GM18867 (cell line): Measurements from ENCODE around the gene SDE2.
"Not testable (repeated sequence)": the region's sequence is repeated elsewhere in the genome, so short reads cannot be mapped to it uniquely, and the experiment has no call there.

Experiments
- ATAC-seq: cut with Tn5 transposase; IDR thresholded peaks from one replicate; pipeline ENCODE4 v1.9.1; 2021; ENCODE audit warnings: mild to moderate bottlenecking, moderate library complexity; ENCODE audit not compliant: unreplicated experiment

Gene SDE2

DNA sequence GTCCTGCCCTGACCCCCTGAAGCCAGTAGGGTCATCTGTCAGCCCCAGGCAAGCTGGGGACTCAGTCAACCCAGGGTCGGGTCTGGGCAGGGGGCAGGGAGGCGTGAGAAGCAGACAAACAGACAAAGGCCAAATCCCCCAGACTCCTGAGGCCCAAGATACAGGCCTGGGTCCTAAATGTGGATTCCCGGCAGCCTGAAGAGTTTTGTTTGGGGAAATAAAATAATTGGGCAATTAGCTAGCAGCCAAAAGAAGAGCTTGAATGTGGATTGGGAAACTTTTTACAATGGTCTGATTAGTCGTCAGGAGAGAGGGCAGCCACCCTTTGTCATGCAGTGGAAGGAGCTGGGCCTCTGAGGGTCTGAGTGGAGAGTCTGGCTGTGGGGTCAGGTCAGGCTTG, 53.6 kb downstream of the SDE2 start:
- no peak for ATAC-seq

DNA sequence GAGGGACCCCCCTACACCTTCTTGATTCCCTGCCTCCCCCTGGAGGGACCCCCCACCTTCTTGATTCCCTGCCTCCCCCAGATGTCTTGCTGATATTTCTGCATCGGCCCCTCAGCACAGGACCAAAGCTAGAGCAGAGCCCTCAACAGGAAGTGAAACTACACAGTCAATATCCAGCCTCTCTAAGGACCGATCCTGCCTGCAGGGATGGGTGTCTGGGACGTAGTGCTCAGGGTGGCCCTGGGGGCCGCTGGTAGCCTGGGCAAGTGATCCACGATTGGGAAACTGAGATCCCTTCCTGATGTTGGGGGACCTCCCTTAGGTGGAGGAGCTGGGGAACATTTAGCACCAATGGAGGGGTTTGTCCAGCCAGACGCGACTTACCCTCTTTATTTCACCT, 54.2 kb downstream of the SDE2 start:
- peak; percentile 51 for ATAC-seq

DNA sequence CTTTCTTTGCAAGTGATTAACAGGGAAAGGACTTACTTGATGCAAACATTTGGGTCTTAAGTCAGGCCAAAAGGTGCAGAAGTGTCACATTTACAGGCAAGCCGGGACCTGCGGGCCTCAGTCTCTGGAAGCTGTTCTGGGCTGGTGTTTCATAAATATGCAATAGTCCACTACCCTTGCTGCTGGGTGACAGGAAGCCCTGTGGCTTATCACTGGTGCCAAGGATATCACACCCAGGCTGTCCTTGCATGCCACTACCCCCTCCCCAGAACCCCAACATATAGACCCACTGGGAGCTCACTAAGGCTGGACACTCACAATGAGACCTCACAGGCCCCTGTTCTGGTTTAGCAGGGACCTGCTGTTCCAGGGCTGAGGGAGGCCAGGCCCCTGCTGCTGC, 54.8 kb downstream of the SDE2 start:
- no peak for ATAC-seq

DNA sequence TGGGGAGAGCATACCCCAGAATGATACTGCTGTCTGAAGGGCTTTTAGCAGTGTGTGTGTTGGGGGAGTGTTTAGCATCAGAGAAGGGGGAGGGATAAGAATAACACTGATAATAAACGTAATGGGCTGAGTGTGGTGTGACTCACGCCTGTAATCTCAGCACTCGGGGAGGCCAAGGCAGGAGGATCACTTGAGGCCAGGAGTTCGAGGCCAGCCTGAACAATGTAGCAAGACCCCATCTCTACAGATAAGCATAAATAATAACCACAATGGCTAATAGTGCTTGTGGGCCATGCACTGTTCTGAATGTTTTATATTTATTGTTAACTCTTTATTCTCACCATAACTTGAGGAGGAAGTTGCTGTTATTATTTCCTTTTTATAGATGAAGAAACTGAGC, 55.6 kb downstream of the SDE2 start:
- no peak for ATAC-seq

DNA sequence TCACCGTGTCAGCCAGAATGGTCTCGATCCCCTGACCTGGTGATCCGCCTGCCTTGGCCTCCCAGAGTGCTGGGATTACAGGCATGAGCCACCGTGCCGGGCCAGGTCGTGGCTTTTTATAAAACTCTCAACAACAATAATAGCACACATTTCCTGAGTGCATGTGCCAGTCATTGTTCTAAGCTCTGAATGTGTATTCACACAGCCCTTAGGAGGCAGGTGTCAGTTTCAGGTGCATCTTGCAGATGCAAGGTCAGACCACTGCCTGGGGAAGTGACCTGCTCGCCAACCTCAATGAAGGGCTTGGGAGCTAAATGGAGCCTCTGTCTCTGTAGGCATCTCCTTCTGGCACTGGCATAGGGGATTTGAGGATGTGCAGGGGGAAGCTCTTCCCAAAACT, 56.6 kb downstream of the SDE2 start:
- ATAC-seq = peak; percentile 95

DNA sequence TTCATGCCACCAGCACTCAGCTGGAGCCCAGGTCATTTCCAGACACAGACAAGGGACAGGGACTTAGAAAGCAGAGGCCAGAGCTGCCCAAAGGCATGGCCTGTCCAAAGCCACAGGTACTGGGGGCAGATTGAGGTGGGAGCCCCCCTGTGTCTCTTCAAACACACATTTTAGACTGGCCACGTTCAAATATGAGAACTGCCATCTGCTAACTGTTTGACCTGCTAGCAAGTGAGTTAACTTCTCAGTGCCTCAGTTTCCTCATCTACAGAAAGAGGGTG, 57.3 kb downstream of the SDE2 start:
- no peak for ATAC-seq

DNA sequence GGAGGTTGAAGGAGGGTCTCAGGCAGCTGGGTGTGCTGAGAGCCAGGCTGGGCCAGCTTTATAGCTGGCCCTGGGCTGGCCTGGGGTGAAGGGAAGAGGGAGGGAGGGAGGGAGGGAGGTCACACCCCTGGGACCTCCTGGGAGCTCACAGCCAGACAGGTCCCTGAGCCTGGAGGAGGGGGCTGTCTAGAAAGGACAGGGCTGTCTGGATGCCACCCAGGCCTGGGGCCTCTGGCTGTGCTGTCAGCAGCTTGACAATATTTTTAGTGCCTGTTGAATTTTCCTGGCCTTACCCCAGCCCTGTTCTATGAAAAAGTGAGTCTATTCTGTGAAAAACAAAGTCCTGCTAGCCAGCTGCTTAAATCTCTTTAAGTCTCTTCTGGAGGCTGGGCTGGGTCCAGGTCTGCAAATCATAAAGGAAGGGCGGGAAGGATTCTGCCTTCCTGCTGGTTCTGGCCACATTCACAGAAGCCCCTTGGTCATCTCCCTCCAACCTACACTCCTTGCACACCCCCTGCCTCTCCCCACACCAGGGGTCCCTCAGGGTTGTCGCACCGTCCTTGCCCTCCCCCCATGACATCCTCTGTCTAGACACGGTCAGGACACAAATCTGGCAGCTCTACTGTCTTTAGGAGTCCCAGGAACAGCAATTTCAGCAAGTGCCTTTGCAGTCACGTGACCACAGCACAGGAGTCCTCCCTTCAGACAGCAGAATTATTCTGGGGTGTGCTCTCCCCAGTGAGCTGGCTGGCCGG, 57.8 kb downstream of the SDE2 start, which contains the start of gene LEFTY2:
TSS of gene LEFTY2 (minus strand) at position 34 of the 755 bp plus-strand sequence. CDS start 80 bp downstream, outside the sequence.
- ATAC-seq = no peak

DNA sequence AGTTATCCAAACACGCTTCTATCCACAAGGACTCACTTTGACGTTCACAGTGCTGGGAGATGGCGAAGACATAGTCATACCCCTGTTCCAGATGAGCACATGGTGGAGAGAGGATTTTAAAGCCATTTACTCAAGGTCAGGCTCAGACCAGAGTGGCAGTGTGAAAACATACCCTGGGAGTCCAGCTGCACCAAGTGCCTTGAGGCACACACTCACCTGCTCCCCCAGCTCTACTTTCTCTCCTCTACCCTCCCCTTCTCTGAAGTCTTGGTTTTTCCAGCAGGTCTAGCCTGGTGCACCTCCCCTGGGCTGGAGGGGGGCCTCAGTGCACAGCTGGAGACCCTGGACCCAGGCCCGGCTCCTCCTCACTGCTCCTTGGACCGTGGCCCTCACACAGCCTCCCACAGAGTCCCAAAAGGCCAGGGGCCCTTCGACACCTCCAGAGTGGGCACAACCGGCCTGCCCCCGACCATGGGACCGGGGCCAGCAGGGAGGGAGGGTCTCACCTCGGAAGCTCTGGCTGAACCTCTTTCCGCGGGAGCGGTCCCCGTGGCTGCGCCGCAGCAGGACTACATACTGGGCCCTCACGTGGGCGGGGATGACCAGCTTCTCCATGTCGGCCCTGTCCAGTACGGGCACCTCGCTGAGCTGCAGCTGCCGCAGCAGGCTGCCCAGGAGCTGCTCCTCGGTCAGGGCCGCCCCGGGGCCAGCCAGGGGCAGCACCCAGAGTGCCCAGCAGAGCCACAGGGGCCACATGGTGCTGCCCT, 58.6 kb downstream of the SDE2 start:
- ATAC-seq = no peak

DNA sequence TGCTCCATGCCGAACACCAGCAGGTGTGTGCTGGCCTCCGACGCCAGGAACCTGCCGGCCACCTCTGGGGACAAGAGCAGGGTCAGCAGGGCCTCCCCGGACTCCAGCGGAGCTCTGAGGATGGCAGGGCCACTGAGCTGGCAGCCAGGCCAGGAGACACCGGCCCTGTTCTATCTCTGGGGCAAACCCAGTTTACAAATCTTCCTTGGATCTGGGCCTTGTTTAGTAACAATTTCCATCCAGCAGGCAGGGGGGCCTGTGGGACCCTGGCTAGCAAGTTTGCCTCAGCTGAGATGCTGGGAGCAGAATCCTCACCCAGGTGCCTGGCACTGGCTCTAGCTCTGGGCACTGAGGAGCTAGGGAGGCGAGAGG, 59.2 kb downstream of the SDE2 start:
- not testable (repeated sequence) for ATAC-seq

DNA sequence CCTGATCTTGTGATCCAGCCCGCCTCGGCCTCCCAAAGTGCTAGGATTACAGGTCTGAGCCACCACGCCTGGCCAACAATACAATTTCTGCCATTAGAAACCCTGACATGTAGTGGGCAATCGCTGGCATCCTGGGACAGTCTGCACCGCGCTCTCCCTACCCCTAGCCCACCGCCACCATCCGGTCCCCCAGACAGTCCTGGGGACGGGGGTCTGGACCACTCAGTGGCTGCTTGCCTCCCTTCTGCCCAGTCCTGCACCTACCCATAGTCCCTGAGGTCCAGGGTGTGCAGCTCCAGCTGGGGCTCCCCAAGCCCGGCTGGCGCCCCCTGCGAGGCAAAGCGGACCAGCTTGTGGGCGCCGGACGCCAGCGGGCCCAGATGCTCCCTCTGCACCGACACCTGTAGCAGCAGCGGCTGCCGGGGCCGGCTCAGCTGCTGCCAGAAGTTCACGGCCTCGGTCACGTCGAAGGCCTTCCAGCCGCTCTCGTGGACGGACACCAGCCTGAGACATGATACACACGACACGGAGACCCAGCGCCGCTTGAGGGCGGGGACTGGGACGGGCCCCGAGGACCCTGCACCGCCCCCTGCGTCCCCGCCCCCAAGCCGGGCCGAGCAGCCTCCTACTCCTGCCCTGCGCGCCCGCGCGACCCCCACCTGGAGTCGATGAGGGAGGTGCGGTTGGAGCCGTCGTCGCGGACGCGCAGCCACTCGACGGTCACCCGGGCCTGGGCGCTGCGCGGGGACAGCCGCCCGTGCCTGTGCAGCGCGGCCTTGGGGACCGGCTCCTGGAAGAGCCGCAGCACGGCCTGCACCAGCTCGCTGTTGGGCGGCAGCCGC, 59.8 kb downstream of the SDE2 start:
- not testable (repeated sequence) for ATAC-seq

DNA sequence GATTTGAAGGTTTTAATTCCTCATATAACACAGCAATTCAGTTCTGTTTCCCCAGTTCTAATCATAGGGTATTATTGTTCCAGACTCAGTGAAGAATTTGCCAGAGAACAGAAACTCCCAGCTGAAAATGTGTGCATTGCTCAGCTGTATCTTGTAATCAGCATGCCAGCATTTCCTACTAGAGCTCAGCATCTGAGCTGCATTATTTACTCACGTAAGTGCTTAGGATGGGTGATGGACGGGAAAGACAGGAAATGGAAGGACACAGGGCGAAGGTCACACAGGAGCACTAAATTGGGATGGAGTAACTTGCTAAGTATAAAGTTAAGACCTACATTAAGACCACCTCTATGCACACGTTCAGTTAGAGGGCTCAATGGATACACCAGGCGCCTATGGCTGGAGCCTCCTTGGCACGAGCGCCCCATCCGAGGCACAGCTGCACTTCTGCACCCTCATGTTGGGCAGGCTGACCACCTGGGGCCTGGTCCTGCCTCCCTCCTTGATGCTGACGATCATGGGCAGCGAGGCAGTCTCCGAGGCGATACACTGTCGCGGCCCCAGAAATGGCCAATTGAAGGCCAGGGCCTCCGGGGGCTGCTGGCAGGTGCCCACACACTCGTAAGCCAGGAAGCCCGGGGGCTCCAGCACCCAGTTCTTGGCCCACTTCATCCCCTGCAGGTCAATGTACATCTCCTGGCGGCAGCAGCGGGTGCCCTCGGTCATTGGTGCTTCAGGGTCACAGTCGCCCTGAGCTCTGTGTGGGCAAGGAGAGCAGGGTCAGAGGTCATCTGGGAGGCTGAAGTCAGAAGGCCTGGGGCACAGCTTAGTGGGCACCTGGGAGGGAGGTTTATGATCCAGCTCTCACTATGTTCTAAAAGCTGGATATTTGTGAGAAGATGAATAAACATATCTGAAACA, 61.8 kb downstream of the SDE2 start:
- no peak for ATAC-seq

DNA sequence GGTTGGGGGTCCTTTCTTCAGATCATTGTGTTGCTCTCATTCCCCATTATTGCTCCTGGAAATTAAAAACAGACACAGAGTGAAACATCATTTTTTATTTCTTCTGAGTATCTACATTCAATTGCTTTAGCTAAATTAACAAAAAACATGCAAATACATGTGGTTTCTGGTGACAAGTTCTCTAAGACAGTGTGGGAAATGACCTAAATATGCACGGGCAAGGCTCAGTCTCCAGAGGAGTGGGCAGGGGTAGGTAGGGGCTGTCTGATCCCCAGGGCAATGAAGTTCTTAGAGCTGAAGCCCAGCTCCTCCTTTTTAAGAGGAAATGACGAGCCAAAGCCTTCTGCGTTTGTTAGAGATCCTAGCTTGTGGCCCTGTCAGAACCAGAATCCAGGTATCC, 62.6 kb downstream of the SDE2 start:
- no peak for ATAC-seq

DNA sequence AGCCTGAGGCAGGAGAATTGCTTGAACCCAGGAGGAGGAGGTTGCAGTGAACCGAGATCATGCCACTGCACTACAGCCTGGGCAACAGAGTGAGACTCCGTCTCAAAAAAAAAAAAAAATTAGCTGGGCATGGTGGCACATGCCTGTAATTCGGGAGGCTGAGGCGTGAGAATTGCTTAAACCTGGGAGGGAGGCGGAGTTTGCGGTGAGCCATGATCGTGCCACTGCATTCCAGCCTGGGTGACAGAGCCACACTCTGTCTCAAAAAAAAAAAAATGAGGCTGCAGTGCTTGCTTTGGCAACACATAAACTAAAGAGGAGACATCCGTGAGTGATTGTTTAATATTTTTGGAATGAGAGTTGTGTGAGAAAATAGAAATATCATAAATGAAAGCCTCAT, 63.1 kb downstream of the SDE2 start:
- not testable (repeated sequence) for ATAC-seq

DNA sequence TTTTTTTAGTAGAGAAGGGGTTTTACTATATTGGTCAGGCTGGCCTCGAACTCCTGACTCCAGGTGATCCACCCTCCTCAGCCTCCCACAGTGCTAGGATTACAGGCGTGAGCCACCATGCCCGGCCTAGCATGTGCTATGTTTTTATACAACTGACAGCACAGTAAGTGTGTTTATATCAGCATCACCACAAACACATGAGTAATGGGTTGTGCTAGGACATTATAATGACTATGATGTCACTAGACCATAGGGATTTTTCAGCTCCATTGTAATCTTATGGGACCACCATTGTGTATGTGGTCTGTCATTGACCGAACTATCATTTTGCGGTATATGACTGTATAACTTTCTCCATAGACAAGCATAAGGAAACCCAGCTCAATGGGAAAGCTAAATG, 64.4 kb downstream of the SDE2 start:
- no peak for ATAC-seq

DNA sequence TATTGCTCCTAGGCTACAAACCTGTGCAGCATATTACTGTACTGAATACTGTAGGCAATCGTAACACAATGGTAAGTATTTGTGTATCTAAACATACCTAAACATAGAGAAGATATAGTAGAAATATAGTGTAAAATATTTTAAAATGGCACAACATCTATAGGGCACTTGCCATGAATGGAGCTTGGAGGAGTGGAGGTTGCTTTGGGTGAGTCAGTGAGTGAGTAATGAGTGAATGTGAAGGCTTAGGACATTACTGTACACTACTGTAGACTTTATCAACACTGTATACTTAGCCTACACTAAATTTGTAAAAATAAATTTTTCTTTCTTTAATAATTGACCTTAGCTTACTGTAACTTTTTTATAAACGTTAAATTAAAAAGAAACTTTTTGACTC, 66.1 kb downstream of the SDE2 start:
- ATAC-seq = no peak
